Measurements from ENCODE around the gene CCIN.

The CCIN gene

DNA sequence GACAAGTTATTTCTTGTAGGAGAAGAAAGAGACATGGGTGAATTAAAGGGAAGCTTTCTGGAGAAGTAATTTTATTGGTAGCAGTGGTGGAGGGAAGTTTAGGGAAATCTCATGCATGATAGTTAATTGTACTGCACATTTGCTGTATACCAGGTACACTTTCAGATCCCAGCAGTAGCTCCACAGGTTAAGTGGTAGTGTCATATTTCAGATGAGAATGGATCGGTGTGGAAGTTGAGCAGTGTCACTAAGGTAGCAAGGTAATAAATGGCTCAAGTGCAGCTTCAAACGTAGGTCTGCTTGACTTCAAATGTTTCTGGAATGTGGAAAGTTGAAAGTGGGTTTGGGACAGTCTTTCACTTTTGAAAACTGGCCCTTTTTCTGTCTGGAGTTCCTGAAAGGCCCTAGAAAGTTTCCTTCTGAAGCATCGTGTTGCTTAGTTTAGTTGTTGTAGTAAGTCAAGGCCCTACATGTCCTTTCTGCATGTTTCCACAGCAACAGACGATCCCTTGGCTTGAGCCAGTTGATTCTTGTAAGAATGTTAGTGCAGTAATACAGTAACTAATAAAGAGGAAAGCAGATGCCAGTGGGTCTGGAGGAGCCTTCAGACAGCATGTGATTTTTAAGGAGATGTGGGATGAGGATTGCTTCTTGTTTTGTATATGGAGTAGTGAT, 25.3 kb downstream of the CCIN start:
- Histone ChIP-seq H3K4me1 (ENCODE audit: control insufficient read depth in 5 of 5, insufficient read depth in 5 of 5, low read length in 5 of 5) (peaks cover 12 to 48% (median 42%) of the 10 kb centered on the region in 5 donors), H3K36me3 (ENCODE audit: control insufficient read depth in 5 of 5, insufficient read depth in 5 of 5, low read length in 5 of 5) (peaks cover 10 to 27% (median 14%) of the 10 kb centered on the region in 5 donors), H3K27me3 (ENCODE audit: control insufficient read depth in 5 of 5, insufficient read depth in 4 of 5, low read length in 5 of 5) (no peaks in the 10 kb centered on the region), H3K4me3 (ENCODE audit: low read depth in 1 of 5, low read length in 5 of 5) (peak overlapping the region in 1 of 5 donors; percentile 22), H3K9me3 (ENCODE audit: control insufficient read depth in 5 of 5, low read length in 5 of 5) (no peaks in the 10 kb centered on the region), H3K27ac (ENCODE audit: low read depth, low read length) (no peak overlapping the region), H3K9ac (ENCODE audit: low read length in 5 of 5) (peak overlapping the region in 4 of 5 donors; percentile 20 to 70 (median 40))

DNA sequence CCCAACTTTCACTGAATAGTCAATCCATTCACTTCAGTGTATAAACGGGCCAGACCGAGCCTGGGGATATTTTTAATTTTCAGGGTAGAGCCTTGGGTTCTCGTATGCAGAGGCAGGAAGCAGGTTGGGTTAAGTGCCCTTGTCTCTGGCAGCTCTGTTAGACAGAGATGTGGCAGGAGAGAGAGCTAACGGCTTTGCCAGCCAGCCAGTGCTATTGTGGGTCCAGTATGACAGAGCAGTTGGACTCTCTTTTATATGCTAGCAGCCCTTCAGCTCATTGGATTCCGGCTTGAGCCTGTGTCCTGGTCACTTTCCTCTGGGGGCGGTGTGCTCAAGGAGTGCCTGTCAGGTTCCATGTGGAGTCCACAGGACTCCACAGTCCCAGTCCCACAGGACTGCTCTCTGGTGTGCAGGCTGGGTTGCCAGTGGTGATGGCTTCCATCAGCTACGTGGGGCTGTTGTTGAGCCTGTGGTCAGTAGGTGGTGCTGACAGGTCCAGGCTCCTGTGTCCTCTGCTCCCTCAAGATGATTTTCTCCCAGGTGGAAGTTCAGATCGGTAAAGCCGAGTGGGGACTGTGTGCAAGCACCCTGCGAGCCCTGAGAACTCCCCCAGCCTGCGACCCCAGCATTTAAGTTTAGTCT, 35.8 kb downstream of the CCIN start:
- peaks cover 0 to 31% (median 16%) of the 10 kb centered on the region in 5 donors for H3K4me1 ChIP-seq (ENCODE audit: control insufficient read depth in 5 of 5, insufficient read depth in 5 of 5, low read length in 5 of 5)
- H3K36me3 ChIP-seq (ENCODE audit: control insufficient read depth in 5 of 5, insufficient read depth in 5 of 5, low read length in 5 of 5), result peaks cover 35 to 97% (median 85%) of the 10 kb centered on the region in 5 donors
- no peak overlapping the region for H3K9ac ChIP-seq (ENCODE audit: low read length in 5 of 5)
- H3K27ac ChIP-seq (ENCODE audit: low read depth, low read length), result no peak overlapping the region
- no peak overlapping the region for H3K4me3 ChIP-seq (ENCODE audit: low read depth in 1 of 5, low read length in 5 of 5)
- H3K27me3 ChIP-seq (ENCODE audit: control insufficient read depth in 5 of 5, insufficient read depth in 4 of 5, low read length in 5 of 5), result no peaks in the 10 kb centered on the region
- no peaks in the 10 kb centered on the region for H3K9me3 ChIP-seq (ENCODE audit: control insufficient read depth in 5 of 5, low read length in 5 of 5)

DNA sequence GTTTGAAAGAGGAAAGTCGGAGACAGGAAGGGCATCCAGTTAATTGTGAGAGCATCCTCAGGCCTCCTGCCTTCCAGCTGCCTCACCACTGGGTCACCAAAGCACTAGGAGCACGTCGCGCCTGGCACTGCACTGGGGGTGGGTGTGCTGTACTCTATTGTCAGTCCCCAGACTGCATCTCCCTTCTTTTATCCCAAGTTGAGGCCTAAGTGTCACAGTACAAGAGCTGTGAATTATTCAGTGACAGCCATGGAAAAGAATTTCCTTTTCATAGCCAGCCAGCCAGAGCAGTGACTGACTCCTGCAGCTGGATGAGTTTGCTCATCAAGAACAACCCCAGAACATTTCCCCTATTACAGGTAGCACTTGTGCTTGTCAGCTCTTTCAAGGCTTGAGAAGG, 37.8 kb downstream of the CCIN start:
- no peaks in the 10 kb centered on the region for H3K27me3 ChIP-seq (ENCODE audit: control insufficient read depth in 5 of 5, insufficient read depth in 4 of 5, low read length in 5 of 5)
- peak overlapping the region; percentile 48 for H3K27ac ChIP-seq (ENCODE audit: low read depth, low read length)
- H3K9ac ChIP-seq (ENCODE audit: low read length in 5 of 5), result no peak overlapping the region
- H3K4me1 ChIP-seq (ENCODE audit: control insufficient read depth in 5 of 5, insufficient read depth in 5 of 5, low read length in 5 of 5), result peaks cover 3 to 51% (median 34%) of the 10 kb centered on the region in 5 donors
- H3K4me3 ChIP-seq (ENCODE audit: low read depth in 1 of 5, low read length in 5 of 5), result no peak overlapping the region
- H3K9me3 ChIP-seq (ENCODE audit: control insufficient read depth in 5 of 5, low read length in 5 of 5), result no peaks in the 10 kb centered on the region
- peaks cover 24 to 97% (median 81%) of the 10 kb centered on the region in 5 donors for H3K36me3 ChIP-seq (ENCODE audit: control insufficient read depth in 5 of 5, insufficient read depth in 5 of 5, low read length in 5 of 5)

DNA sequence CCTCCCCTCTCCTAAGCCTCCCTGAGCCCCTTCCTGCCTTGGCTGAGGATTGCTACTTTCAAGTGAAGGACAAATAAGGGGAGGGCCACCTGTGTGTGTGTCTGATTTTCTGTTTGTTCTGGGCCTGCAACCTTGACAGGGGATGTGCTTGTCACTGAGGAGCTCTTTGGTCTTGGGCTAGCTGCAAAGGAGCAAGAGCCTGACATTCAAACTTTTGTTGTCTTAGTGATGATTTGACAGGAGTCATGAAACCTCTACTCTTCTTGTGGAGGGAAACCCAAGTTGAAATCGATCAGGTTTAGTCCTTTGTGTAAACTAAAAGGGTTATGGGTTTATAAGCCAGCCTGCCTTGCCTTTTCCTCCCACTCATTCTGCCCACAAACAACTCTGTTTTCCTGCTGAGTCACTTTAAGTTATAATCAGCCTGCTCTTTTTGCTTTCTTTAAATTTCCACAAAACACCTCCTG, 38.4 kb downstream of the CCIN start:
- no peak overlapping the region for H3K4me3 ChIP-seq (ENCODE audit: low read depth in 1 of 5, low read length in 5 of 5)
- H3K9me3 ChIP-seq (ENCODE audit: control insufficient read depth in 5 of 5, low read length in 5 of 5), result no peaks in the 10 kb centered on the region
- peak overlapping the region in 1 of 5 donors; percentile 7 for H3K9ac ChIP-seq (ENCODE audit: low read length in 5 of 5)
- peak overlapping the region; percentile 48 for H3K27ac ChIP-seq (ENCODE audit: low read depth, low read length)
- peaks cover 3 to 57% (median 38%) of the 10 kb centered on the region in 5 donors for H3K4me1 ChIP-seq (ENCODE audit: control insufficient read depth in 5 of 5, insufficient read depth in 5 of 5, low read length in 5 of 5)
- H3K27me3 ChIP-seq (ENCODE audit: control insufficient read depth in 5 of 5, insufficient read depth in 4 of 5, low read length in 5 of 5), result no peaks in the 10 kb centered on the region
- H3K36me3 ChIP-seq (ENCODE audit: control insufficient read depth in 5 of 5, insufficient read depth in 5 of 5, low read length in 5 of 5), result peaks cover 19 to 97% (median 82%) of the 10 kb centered on the region in 5 donors

DNA sequence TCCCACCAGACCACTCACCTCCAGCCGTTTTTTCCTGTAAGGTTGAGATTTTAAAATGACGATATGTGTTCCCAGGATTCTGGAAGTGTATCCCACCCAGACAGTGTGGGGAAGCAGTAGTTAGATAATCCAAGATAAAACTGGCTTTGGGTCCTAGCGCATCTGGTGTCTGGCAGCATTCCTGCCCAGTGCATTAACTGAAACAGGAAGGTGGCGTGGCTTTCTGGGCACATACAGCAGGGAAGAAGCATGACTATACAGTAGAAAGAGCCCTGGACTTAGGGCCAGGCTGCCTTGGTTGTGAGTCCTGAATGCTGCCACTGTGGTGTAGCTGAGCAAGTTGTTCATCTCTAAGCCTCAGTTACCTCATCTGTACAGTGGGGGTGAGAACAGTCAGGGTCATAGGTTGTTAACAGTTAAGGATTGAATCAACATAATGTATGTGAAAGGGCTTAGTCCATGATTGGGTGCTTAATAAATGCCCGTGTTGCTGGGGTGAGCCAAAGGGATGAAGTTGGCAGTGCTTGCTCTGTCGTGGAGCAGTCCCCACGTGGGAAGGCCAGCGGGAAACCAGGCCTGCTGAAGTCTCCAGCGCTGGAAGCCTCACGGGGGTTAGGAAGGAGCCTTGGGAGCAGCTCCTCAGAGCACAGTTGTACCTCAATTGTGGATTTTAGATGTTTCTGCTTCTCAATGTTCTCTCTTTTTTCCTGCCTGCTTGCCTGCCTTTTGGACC, 39.5 kb downstream of the CCIN start:
- Histone ChIP-seq H3K9ac (ENCODE audit: low read length in 5 of 5) (no peak overlapping the region), H3K27ac (ENCODE audit: low read depth, low read length) (peak overlapping the region; percentile 47)

DNA sequence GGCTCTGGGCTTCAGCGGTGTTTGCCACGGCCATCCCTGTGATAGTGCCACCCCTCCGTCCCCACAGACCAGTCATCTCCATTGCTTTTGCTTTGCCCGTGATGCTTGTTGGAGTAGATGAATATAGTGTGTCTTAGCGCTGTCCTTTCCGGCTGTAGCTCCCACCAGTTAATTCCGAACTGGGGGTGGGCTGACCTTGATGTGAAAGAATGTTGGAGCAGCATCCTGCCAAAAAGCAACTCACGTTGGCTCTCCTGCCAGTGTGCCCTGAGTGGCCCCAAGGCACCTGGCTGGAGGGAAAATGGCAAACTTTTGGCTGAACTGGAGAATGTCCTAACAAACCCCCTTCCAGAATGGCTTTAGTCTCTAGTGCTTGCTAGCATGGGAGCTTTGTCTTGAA, 41.5 kb downstream of the CCIN start:
- Histone ChIP-seq H3K4me3 (ENCODE audit: low read depth in 1 of 5, low read length in 5 of 5) (no peak overlapping the region), H3K4me1 (ENCODE audit: control insufficient read depth in 5 of 5, insufficient read depth in 5 of 5, low read length in 5 of 5) (peaks cover 3 to 86% (median 67%) of the 10 kb centered on the region in 5 donors), H3K27me3 (ENCODE audit: control insufficient read depth in 5 of 5, insufficient read depth in 4 of 5, low read length in 5 of 5) (no peaks in the 10 kb centered on the region), H3K9me3 (ENCODE audit: control insufficient read depth in 5 of 5, low read length in 5 of 5) (no peaks in the 10 kb centered on the region), H3K36me3 (ENCODE audit: control insufficient read depth in 5 of 5, insufficient read depth in 5 of 5, low read length in 5 of 5) (peaks cover 5 to 83% (median 57%) of the 10 kb centered on the region in 5 donors), H3K9ac (ENCODE audit: low read length in 5 of 5) (peak overlapping the region in 1 of 5 donors; percentile 31), H3K27ac (ENCODE audit: low read depth, low read length) (peak overlapping the region; percentile 45)

More for the DNA sequence above, 39.5 kb downstream of the CCIN start:
- Histone ChIP-seq H3K36me3 (ENCODE audit: control insufficient read depth in 5 of 5, insufficient read depth in 5 of 5, low read length in 5 of 5) (peaks cover 11 to 98% (median 75%) of the 10 kb centered on the region in 5 donors), H3K9me3 (ENCODE audit: control insufficient read depth in 5 of 5, low read length in 5 of 5) (no peaks in the 10 kb centered on the region), H3K4me1 (ENCODE audit: control insufficient read depth in 5 of 5, insufficient read depth in 5 of 5, low read length in 5 of 5) (peaks cover 3 to 68% (median 48%) of the 10 kb centered on the region in 5 donors), H3K27me3 (ENCODE audit: control insufficient read depth in 5 of 5, insufficient read depth in 4 of 5, low read length in 5 of 5) (no peaks in the 10 kb centered on the region), H3K4me3 (ENCODE audit: low read depth in 1 of 5, low read length in 5 of 5) (no peak overlapping the region)

DNA sequence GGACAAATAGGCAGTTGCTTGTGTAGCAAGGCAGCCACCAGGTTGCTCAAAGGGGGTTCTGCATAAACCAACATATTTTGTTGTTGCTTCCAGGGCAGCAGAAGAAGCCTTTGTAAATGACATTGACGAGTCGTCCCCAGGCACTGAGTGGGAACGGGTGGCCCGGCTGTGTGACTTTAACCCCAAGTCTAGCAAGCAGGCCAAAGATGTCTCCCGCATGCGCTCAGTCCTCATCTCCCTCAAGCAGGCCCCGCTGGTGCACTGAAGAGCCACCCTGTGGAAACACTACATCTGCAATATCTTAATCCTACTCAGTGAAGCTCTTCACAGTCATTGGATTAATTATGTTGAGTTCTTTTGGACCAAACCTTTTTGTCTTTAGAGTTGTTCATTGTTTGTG, 42.3 kb downstream of the CCIN start:
- H3K27me3 ChIP-seq (ENCODE audit: control insufficient read depth in 5 of 5, insufficient read depth in 4 of 5, low read length in 5 of 5), result no peaks in the 10 kb centered on the region
- peaks cover 8 to 75% (median 56%) of the 10 kb centered on the region in 5 donors for H3K36me3 ChIP-seq (ENCODE audit: control insufficient read depth in 5 of 5, insufficient read depth in 5 of 5, low read length in 5 of 5)
- H3K9ac ChIP-seq (ENCODE audit: low read length in 5 of 5), result no peak overlapping the region
- peaks cover 3 to 91% (median 70%) of the 10 kb centered on the region in 5 donors for H3K4me1 ChIP-seq (ENCODE audit: control insufficient read depth in 5 of 5, insufficient read depth in 5 of 5, low read length in 5 of 5)
- H3K4me3 ChIP-seq (ENCODE audit: low read depth in 1 of 5, low read length in 5 of 5), result no peak overlapping the region
- H3K9me3 ChIP-seq (ENCODE audit: control insufficient read depth in 5 of 5, low read length in 5 of 5), result no peaks in the 10 kb centered on the region
- peak overlapping the region; percentile 45 for H3K27ac ChIP-seq (ENCODE audit: low read depth, low read length)

DNA sequence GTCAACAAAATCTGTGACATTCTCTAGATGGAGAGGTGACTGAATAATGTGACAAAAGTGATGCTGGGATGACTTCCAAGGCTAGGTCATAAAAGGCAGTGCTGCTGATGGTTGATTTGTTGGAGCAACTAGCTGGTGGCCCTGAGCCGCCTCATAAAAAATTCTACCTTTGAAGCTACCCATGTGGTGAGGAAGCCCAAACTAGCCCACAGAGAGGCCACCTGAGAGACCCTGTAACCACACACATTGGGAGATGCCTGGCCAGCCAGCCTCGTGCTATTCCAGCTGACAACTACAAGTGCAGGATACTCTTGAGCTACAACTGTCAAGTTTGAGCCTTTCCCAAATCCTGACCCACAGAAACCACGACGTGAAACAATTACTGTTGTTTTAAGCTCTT, 44.2 kb downstream of the CCIN start:
- no peaks in the 10 kb centered on the region for H3K27me3 ChIP-seq (ENCODE audit: control insufficient read depth in 5 of 5, insufficient read depth in 4 of 5, low read length in 5 of 5)
- no peaks in the 10 kb centered on the region for H3K9me3 ChIP-seq (ENCODE audit: control insufficient read depth in 5 of 5, low read length in 5 of 5)
- H3K36me3 ChIP-seq (ENCODE audit: control insufficient read depth in 5 of 5, insufficient read depth in 5 of 5, low read length in 5 of 5), result peaks cover 8 to 71% (median 55%) of the 10 kb centered on the region in 5 donors
- no peak overlapping the region for H3K4me3 ChIP-seq (ENCODE audit: low read depth in 1 of 5, low read length in 5 of 5)
- H3K4me1 ChIP-seq (ENCODE audit: control insufficient read depth in 5 of 5, insufficient read depth in 5 of 5, low read length in 5 of 5), result peaks cover 3 to 78% (median 64%) of the 10 kb centered on the region in 5 donors
- peak overlapping the region in 2 of 5 donors; percentile 10 to 18 for H3K9ac ChIP-seq (ENCODE audit: low read length in 5 of 5)
- peak overlapping the region; percentile 69 for H3K27ac ChIP-seq (ENCODE audit: low read depth, low read length)

DNA sequence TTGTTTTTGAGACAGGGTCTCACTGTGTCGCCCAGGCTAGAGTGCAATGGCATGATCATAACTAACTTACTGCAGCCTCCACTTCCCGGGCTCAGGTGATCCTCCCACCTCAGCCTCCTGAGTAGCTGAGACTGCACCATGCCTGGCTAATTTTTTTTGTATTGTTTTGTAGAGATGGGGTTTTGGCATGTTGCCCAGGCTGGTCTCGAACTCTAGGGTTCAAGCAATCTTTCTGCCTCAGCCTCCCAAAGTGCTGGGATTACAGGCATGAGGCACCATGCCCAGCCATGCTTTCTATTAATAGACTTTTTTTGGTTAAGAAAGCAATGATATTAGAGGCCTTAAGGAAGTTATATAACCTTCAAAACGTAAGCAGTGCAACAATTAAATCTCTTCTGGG, 44.8 kb downstream of the CCIN start:
- Histone ChIP-seq H3K9ac (ENCODE audit: low read length in 5 of 5) (no peak overlapping the region), H3K27me3 (ENCODE audit: control insufficient read depth in 5 of 5, insufficient read depth in 4 of 5, low read length in 5 of 5) (no peaks in the 10 kb centered on the region), H3K9me3 (ENCODE audit: control insufficient read depth in 5 of 5, low read length in 5 of 5) (no peaks in the 10 kb centered on the region), H3K36me3 (ENCODE audit: control insufficient read depth in 5 of 5, insufficient read depth in 5 of 5, low read length in 5 of 5) (peaks cover 8 to 72% (median 55%) of the 10 kb centered on the region in 5 donors), H3K4me3 (ENCODE audit: low read depth in 1 of 5, low read length in 5 of 5) (no peak overlapping the region), H3K4me1 (ENCODE audit: control insufficient read depth in 5 of 5, insufficient read depth in 5 of 5, low read length in 5 of 5) (peaks cover 3 to 72% (median 58%) of the 10 kb centered on the region in 5 donors), H3K27ac (ENCODE audit: low read depth, low read length) (peak overlapping the region; percentile 69)

Measured in subcutaneous abdominal adipose tissue (tissue), 5 donors.